GM18873 (cell line): ENCODE measurements around the gene SNX8.

ENCODE experiments used
- ATAC-seq: cut with Tn5 transposase; IDR thresholded peaks from one replicate; pipeline ENCODE4 v1.9.1; 2021; ENCODE audit warnings: mild to moderate bottlenecking, moderate library complexity, moderate number of reproducible peaks; ENCODE audit not compliant: unreplicated experiment, low FRiP score

Gene SNX8

DNA sequence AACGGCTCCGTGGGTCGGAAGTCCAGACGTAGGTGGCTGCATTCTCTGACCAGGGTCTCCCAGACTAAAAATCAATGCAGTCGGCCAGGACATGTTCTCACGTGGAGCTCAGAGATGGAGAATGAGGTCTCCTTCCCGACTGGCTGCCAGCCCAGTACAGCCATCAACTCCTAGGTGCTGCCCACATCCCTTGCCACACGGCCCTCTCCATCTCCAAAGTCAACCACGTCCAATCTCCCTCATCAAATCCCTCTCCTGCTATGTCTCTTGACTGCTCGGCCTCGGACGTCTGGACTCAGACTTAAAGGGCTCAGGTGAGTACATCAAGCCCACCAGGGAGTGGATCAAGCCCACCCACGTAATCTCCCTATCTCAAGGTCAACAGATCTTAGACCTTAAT lies 88.4 kb downstream of the SNX8 start:
- no peak for ATAC-seq

DNA sequence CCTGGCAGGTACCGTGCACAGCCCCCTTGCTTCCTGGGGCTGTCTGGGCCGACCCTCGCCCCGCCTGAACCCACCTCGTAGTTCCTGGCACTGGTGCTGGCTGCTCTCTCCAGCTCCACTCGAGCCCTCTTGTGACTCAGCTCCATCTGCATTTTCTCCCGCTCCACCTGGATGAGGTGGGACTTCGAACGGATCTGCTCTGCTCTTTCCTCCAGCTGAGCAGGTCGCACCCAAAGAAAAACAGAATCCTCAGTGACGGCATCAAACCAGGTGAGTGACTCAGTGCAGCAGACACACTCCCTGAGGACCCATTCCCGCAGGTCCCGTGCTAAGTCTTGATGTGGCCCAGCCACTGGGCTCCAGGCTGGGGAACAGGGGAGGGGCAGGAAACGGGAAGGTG lies 88.9 kb downstream of the SNX8 start:
- ATAC-seq: no peak

DNA sequence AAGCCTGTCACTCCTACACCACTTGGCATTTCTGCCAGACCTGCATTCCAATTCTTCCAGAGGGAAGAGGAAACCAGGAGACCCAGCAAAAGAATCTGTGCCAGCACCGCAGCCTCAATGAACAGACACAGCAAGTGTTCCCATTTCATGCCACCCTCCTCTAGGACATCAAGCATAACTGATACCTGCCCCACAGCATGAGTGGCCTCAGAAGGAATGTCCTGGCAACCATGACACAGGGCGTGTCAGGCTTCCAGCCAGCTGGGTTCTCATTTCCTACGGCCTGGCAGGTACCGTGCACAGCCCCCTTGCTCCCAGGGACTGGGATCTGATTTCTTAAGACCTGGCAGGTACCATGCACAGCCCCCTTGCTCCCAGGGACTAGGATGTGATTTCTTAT lies 89.3 kb downstream of the SNX8 start:
- no peak for ATAC-seq

DNA sequence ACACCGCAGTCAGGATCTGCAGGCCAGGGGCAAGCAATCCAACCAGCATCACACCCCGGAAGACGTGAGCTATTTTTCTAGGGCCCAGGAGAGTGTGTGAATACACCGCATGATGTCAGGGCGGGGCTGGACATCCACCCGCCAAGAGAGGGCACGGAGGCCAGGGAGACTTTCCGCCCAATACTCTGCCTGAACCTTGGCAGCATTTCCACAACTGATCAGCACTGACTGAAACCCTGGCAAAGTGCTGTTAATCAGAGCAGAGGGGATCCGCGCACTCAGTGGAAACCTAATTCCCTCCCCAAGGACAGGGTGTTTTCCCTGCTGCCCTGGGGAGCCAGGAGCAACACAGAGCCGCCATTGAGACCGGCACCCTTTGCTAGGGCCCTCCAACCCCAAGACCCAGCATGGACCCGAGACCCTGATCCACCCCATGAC lies 89.7 kb downstream of the SNX8 start:
- no peak for ATAC-seq

DNA sequence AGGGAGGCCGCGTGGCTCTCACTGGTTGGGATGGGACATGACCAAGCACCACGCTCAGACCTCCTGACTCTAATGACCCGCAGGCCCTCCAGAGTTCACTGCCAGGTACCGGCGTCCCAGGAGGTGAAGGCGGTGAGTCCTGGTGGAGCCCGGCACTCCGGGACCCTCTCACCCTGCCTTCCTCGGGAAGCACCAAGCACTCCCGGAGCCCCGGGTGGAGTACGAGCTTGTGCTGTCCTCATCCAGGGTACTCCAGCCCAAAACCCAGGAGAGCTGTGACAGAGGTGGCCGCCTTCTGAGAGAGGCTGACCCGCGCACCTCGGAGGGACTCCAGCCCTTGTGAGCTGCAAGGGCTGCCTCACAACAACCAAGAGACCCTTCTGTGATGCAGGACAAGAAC lies 90.9 kb downstream of the SNX8 start:
- no peak for ATAC-seq

DNA sequence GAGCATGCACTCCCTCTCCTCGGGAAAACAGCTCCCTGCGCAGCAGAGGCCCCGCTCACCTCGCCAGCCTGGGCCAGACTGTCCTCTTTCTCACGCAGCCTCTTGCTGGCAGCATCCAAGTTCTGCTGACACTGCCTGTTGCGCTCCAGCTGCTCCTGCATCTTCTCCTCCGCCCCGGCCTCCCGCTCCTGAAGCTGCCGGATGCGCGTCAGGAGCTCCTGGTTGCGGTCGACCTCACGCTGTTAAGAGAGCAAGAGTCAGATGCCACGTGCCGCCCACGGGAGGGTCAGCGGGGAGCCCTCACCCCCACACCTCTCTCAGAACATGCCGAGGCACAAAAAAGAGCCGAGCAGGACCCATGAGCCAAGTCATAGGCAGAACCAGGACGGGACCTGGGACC lies 91.7 kb downstream of the SNX8 start:
- no peak for ATAC-seq

DNA sequence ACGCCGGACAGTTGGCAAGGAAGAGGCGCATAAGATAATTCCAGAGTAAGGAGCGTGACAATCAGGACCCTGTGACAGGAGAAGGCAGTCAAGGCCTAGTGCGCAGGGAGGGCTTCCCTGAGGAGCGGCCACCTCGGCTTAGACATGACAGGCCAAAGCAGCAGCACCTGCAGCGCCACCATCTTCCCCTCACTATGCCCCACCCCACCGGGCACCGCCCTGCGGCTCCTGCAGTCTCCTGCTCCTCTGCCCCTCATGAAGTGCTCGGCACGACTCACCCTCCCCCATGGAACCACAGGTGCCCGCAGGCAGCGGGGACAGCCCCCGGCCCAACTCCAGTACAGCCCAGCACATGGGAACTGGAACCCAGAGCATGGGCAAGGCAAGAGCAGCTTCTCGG lies 93.3 kb downstream of the SNX8 start:
- ATAC-seq: no peak

DNA sequence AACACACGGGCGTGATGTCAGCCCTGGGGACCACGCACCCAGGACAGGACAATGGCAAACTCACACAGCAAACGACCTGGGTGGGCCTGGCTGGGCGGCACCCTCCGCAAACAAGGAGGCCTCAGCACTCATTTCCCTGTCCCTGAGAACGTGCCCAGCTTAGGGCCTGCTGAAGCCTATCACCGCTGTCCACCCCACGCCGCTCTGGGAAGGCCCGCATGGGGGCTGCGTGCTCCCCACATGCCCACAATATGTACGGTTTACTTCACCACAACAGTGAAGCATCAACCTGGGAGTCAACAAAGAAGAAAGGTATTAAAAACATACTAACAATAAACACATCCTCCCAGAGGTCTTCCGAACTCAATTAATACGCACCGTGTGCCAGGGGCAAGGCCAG lies 93.7 kb downstream of the SNX8 start:
- ATAC-seq: no peak

DNA sequence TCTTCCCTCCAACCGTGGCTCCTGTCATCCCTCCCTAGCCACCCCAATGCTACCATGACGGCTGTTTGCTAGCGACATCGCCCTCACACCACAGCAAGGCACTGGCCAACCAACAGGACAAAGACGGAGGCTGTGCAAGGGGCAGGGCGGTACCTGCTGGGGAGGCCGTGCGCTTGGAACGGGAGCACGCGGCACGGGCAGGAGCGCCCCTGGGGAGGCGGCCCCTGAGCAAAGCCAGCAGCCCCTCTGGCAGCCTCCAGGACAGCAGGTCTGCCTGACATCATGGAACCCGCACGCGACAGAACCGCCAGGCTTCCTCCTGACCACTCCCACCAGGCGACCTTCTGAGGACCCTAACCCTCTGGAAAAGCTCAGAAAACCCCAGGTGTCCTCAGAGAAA lies 94.2 kb downstream of the SNX8 start:
- ATAC-seq: no peak

DNA sequence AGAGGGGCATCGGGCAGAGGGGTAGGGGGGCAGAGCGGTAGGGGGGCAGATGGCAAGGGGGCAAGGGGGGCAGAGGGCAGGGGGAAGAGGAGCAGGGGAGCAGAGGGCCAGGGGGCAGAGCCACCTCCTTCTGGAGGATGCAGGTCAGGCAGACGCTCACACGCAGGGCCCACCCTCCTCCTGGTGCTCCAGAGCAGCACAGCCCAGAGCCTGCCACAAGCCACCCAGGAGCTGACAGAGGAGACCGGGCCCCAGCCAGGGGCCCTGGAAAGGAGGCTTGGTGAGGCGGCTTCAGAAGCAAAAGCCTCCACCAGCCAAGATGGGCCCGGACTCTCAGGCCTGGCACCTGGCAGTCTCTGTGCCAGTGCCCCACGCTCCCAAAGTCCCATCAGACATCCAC lies 94.6 kb downstream of the SNX8 start:
- no peak for ATAC-seq

DNA sequence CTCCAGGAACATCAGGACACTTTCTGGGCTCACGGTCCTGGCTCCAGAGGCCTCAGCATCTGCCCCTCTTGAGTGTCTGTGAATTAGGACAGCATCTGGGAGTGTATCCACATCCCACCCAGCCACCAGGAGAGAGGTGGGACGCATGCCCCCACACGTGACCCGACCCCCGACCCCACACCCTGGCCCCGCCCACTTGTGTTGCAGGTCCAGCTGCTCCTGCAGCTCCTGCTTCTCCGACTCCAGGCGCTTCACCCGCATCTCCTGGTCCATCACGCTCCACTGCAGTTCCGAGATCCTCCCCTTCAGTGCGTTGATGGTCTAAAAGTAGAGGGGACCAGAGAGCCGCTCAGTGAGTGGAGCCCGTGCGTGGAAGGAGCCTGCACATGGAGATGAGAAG lies 95.1 kb downstream of the SNX8 start:
- no peak for ATAC-seq

DNA sequence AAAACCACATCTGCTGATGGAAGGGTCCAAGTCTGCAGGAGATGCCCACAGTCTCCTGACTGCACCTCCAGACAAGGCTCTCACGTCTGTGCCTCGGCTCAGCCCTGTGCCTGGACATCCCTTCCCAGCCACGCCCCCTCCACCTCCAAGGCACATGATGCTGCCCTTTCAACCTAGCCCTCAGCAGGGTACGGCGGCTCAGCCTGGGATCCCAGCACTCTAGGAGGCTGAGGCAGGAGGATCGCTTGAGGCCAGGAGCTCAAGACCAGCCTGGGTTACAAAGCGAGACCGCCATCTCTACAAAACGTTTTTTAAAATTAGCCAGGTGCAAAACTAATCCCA lies 95.8 kb downstream of the SNX8 start:
- ATAC-seq: no peak

DNA sequence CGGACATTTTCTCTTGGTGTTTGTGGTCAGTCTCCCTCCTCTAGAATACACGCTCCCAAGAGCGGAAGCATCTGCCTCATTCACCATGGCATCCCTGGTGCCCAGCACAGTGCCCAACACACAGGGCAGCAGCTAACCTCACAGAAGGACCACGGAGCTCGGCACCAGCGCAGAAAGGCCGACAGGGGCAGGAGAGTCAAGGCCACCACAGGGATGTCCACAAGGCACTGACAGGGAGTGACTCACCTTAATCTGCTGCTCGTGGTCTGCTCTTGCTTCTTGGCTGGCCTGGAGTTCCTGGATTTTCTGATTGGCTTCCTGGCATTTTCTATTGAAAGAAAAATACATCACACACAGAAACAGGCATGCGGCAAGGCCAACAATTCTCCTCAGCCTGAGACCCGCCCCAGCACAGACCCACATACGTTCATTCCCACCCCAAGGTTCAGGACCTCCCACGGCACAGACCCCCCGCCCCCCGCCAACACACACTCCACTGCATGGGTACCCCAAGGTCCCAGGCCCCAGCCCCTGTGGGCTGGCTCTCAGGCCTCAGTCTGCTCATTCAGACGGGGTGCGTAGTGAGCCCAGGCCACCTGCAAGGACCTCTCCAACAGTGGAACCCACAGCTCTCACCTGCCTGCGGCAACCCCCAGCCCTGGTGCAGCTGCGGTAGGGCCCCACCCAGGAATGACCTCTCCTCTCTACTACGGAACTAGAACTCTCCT lies 96.4 kb downstream of the SNX8 start:
- ATAC-seq: no peak

DNA sequence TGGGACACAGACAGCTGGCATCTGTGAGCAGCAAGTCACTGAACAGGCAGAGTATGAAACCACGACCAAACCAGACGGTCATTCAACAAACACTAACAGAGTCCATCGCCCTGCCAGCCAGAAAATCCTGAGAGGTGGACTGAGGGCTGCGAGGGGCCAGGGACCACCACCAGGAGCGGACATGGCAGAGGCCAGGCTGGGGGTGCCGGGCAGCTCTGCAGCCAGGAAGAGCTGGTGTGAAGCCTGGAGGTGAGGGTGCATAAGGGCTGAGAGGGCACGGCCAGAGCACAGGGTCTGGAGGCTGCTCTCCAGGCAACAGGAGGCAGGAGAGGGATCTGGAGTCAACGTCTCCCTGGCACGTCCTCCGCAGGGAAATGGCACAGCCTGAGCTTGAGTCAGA lies 97.0 kb downstream of the SNX8 start:
- no peak for ATAC-seq

DNA sequence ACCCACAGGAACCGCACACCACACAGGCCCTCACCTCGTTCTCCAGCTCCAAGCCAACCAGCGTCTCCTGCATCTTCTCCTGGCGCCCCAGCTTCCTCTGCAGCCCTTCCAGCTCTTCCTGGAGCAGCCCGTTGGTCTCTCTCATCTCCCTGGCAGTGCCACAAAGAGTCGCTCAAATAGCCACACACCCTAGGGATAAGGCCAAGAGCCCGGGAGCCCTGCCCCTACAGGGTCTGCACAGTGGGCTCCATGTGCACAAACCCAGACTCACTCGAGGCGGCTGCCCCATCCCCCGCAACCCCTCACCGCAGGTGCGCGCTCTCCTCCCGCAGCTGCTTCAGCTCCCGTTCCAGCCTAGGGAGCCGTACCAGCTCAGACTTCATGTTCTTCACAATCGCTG lies 98.4 kb downstream of the SNX8 start:
- no peak for ATAC-seq

DNA sequence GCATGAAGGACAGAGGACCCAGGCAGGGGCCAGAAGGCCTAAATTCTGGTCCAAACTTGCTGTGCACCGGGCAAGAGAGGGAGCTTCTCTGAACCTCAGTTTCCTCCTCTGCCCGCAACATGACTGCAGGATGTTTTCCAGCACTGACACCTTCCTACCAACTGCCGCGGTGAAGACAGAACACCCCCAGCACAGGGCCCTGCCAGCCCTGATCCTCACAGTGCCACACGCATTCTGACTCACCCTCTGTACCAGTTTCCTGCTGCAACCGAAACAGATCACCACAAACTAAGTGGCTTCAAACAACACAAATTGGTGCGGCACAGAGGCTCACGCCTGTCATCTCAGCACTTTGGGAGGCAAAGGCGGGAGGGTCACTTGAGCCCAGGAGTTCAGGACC lies 99.6 kb downstream of the SNX8 start:
- ATAC-seq: no peak

DNA sequence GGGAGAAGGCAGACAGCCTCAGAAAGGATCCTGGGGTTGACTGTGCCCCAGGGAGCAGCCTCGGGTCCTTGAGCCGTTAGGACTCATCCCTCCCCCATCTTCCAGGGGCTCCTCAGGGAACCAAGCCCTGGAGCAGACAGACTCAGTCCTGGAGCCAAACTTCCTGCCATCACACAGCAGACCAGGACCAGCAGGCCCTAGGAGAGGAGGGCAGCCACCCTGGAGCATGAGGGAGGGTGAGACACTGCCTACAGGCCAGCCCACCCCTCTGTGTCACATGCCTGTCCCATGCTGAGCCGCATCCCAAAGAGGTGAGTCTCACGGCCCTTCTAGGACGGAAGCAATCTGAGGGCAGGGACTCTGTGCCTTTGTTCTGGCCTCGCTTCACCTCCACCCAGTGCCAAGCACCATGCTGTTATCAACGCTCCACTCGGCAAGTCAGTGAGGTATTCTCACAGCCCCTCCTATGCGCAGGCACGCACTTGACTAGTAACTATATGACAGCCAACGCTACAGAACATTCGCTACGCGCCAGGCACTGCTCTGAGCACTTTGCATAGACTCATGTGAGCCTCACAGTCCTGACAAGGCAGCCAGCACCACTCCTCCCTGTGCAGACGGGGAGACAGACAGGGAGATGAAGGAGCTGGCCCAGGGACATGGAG lies 100.6 kb downstream of the SNX8 start:
- ATAC-seq: no peak

DNA sequence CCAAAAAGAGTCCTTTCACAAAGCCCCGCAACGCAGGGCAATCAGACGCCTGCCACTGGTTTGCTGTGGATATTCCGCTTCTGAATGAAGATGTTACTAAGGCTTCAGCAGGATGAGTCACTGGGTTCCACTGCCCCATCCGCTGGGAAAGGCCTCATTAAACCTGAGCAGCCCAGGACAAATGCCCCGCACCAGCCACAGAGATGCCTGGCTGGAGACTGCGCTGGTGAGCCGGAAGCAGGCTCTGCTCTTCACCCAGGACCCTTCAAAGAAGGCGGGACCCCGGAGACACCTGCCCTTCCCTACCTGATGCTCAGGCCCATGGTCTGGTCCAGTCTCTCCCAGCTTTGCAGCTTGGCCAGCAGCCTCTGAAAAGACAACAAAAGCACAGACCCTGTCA lies 101.3 kb downstream of the SNX8 start:
- no peak for ATAC-seq

DNA sequence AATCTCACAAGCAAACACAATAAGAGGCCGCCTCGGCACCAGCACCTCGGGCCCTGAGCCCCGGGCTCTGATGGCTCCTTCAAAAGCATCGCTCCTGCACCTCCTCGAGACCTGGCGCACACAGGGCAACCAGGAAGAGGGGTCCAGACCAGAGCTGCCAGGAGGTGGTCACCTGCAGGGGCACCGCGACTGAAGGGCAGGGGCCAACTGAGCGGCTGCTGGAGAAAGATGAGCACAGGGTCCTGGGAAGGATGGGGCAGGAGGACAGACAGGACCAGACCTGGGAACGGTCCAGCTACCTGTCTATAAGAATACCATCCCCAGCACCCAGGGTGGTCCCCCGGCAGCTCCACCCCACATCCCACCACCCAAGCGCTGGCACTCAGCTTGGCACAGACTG lies 102.3 kb downstream of the SNX8 start:
- ATAC-seq: no peak

DNA sequence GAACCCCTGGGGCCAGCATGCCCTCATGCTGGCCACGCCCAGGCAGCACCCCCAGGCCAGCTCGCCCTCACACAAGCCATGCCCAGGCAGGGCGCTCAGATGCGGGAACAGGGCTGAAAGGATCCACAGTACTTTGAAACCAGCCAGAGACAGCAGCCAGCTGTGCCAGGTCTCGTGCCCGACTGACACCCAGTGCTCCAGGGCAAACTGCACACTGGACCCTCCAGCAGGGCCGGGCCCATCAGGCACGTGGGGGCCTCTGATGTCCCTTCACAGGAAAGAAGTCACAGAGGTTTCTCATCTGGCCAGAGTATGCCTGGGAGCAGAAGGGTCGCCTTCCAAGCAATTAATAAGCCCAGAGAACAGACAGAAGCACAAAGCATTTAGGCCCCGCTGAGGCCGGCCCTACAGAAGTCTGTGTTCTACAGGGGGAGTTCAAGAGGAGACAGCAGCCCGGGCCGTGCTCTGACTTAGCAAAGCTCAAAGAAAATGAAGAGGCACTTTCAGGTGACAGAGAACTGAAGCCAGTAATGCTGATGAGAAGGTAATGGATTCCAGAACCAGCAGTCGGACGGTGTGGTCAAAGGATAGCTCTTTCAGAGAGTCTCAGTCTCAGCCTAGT lies 102.9 kb downstream of the SNX8 start:
- ATAC-seq: no peak

DNA sequence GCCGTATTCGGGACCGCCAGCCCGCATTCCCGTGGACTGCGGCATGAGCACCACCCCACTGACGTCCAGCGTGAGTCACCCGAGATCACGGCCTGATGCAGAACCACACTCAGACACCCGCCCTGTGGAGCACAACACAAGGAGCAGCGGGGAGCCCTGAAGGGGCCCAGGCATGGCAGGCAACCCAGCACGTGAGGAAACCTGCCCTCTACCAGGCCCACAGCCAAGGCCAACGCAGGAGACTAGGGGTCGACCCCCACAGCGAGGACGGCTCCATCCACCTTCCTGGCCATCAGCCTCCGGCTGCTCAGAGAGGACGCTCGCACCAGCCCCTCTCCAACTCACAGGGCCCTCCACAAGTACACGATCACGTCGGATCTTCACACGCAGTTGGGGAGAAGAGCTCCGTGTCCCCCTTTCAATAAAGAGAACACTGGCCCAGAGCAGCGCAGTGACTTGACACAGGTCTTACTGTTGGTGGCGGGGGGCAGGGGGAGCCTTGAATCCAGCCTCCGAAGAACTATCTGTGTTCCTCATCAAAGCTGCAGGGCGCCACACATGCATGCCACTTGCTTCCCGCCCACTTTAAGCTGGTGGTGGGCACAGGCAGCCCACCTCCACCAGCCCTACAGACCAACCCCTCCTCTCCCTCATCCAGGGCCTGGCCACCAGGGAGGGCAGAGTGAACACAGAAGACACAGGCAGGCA lies 103.5 kb downstream of the SNX8 start:
- ATAC-seq: no peak

DNA sequence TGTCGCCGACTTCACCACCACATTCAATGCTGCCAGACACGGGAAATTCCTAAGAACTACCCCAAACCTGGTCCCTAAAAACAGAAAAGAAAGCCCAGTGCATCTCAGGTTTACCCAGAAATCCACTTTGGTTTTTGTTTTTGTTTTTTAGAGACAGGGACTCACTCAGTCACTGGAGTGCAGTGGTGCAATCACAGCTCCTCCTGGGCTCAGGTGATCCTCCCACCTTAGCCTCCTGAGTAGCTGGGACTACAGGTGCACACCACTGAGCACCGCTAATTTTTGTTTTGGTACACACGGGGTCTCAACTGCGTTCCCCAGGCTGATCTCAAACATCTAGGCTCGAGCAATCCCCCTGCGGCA lies 104.3 kb downstream of the SNX8 start:
- no peak for ATAC-seq
